GM18499 (cell line): Measurements from ENCODE around the gene AIFM3.

Source experiments
- ATAC-seq: cut with Tn5 transposase; IDR thresholded peaks from one replicate; pipeline ENCODE4 v1.9.1; 2021; ENCODE audit warnings: moderate number of reproducible peaks; ENCODE audit not compliant: insufficient read depth, unreplicated experiment

Gene AIFM3

GRCh38 chr22:21022955-21023614, 56.0 kb downstream of the AIFM3 start:
- no peak for ATAC-seq

GRCh38 chr22:21025266-21025665, 58.2 kb downstream of the AIFM3 start:
- ATAC-seq, result no peak

- ATAC-seq, result no peak
Measured at GRCh38 chr22:21025763-21026755, 59.0 kb downstream of the AIFM3 start.

GRCh38 chr22:21026783-21027692, 60.0 kb downstream of the AIFM3 start:
- ATAC-seq, result no peak

GRCh38 chr22:21028277-21029251, 61.5 kb downstream of the AIFM3 start:
- no peak for ATAC-seq

- no peak for ATAC-seq
Measured at GRCh38 chr22:21029486-21030025, 62.5 kb downstream of the AIFM3 start.

GRCh38 chr22:21030032-21030431, 63.0 kb downstream of the AIFM3 start:
- no peak for ATAC-seq
